ENCODE measurements around the gene ATP1B4. TPM values are rescaled to one million over a fixed set of nuclear protein-coding genes. Genes with fewer than 3 reads are reported as not detected.
A peak's percentile ranks its signal among the peaks of the same experiment; 100 is the strongest.
"Not testable (repeated sequence)": the region's sequence is repeated elsewhere in the genome, so short reads cannot be mapped to it uniquely, and the experiment has no call there.

The ATP1B4 gene
- not detected for total RNA-seq

- no peak for ATAC-seq
- no peak for DNase-seq (ENCODE audit: low spot score)
Measured at GRCh38 chrX:120361764-120362305, at the start of gene ATP1B4. ATP1B4 (plus strand) TSS chrX:120362089; CDS start chrX:120362169, 80 bp downstream.

- DNase-seq (ENCODE audit: low spot score), result no peak
Measured at GRCh38 chrX:120315776-120316175, 46.1 kb upstream of the ATP1B4 start.

DNA sequence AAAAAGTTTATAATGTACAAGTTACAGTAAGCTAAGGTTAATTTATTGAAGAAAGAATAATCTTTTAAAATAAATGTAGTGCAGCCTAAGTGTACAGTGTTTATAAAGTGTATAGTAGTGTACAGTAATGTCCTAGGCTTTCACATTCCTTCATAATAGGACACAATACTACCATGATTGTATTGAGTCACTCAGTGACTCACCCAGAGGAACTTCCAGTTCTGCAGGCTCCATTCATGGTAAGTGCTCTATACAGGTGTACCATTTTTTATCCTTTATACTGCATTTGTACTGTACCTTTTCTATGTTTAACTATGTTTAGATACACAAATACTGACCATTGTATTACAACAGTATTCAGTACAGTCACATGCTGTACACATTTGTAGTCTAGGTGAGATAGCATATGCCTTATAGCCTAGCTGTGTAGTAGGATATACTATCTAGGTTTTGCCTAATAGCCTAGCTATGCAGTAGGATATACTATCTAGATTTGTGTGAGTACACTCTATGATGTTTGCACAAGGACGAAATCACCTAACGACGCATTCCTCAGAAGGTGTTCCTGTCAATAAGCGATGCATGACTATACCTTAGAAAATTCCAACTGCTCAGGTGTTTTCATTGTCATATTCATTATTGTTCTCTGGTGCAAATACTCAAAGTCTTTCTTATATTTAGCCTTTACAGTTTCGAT is 45.2 kb upstream of the ATP1B4 start:
- DNase-seq (ENCODE audit: low spot score) (no peak), ATAC-seq (no peak)

More at GRCh38 chrX:120315776-120316175, 46.1 kb upstream of the ATP1B4 start:
- ATAC-seq, result no peak

GRCh38 chrX:120318411-120318810 is 43.5 kb upstream of the ATP1B4 start:
- DNase-seq (ENCODE audit: low spot score), result no peak
- ATAC-seq, result no peak

GRCh38 chrX:120321520-120322281 is 40.2 kb upstream of the ATP1B4 start:
- no peak for ATAC-seq
- no peak for DNase-seq (ENCODE audit: low spot score)

DNA sequence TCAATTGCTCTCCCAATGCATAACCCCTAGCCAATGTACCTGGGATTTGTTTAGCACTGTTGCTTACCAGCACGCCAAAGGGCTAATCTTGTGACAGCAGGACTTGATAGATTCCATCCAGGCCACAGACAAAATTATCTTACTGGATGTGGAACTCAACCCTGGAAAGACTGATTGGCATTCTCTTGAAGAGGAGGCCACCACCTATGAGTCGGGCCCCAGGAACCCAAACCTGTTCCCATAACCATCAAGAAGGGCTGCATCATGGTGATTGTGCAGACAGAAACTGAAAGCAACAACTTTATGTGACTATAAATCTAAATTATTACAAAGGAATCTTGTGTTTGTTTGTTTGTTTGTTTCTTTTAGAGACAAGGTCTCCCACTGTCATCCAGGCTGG is 30.8 kb upstream of the ATP1B4 start:
- DNase-seq (ENCODE audit: low spot score), result no peak
- ATAC-seq, result no peak

GRCh38 chrX:120332394-120332793 is 29.5 kb upstream of the ATP1B4 start:
- DNase-seq (ENCODE audit: low spot score), result no peak
- no peak for ATAC-seq

DNA sequence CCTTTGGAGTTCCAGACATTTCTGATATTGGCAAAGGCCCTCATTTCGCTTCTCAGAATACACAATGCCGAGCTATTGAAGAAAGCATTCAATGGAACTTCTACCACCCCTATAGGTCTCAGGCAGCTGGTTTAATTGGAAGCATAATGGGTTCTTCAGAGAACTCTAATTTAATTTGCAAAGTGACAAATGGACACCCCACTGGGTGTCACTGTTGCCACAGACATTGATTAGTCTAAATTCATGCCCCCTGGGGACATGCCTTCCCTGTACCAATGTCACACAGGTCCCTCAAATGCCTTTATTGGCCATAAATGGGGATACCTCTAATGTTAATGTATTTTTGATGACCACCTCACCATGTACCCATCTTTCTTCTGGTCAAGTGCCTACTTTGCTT is 27.7 kb upstream of the ATP1B4 start:
- ATAC-seq (no peak), DNase-seq (ENCODE audit: low spot score) (no peak)

- ATAC-seq, result no peak
- DNase-seq (ENCODE audit: low spot score), result no peak
Measured at GRCh38 chrX:120334603-120335002, 27.3 kb upstream of the ATP1B4 start.

GRCh38 chrX:120335289-120335688 is 26.6 kb upstream of the ATP1B4 start:
- DNase-seq (ENCODE audit: low spot score) (no peak), ATAC-seq (no peak)

- DNase-seq (ENCODE audit: low spot score) (no peak), ATAC-seq (no peak)
Measured at GRCh38 chrX:120336899-120337298, 25.0 kb upstream of the ATP1B4 start.

GRCh38 chrX:120344566-120344965 is 17.3 kb upstream of the ATP1B4 start:
- ATAC-seq; DNase-seq (ENCODE audit: low spot score): not testable (repeated sequence)

DNA sequence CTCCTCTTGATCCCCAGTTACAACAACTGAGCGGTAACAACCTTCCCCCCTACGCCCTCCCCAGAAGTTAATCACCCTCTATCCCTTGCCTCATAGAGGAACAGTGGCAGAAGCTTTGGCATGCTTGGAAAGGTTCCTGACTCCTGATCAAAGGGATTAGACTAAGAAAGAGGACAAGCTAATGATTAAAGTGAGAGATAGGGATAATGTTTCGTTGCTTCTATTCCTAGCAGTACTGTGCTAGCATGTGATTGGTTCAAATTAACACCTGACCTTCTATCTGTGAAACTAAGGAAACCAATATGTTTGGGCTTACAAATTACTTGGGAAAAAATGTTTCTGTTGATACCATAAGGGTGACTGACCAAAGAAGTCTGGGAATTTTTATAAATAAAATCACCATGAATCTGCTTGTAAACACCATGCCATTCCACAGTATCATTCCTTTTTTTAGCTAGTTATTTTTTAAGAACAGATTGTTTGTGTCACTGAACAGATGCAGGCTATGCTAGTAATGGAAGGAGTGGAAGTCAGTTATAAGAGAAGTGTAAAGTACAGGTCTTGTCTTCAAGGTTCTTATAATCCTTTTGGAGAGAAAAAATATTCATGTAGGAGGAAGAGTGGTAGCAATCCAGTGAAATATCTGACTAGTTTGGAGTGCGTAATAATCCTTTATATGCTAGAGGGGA is 11.3 kb upstream of the ATP1B4 start:
- DNase-seq (ENCODE audit: low spot score) (no peak), ATAC-seq (no peak)

GRCh38 chrX:120356084-120356483 is 5.8 kb upstream of the ATP1B4 start:
- ATAC-seq (no peak), DNase-seq (ENCODE audit: low spot score) (no peak)

- ATAC-seq (no peak), DNase-seq (ENCODE audit: low spot score) (no peak)
Measured at GRCh38 chrX:120357186-120357585, 4.7 kb upstream of the ATP1B4 start.

DNA sequence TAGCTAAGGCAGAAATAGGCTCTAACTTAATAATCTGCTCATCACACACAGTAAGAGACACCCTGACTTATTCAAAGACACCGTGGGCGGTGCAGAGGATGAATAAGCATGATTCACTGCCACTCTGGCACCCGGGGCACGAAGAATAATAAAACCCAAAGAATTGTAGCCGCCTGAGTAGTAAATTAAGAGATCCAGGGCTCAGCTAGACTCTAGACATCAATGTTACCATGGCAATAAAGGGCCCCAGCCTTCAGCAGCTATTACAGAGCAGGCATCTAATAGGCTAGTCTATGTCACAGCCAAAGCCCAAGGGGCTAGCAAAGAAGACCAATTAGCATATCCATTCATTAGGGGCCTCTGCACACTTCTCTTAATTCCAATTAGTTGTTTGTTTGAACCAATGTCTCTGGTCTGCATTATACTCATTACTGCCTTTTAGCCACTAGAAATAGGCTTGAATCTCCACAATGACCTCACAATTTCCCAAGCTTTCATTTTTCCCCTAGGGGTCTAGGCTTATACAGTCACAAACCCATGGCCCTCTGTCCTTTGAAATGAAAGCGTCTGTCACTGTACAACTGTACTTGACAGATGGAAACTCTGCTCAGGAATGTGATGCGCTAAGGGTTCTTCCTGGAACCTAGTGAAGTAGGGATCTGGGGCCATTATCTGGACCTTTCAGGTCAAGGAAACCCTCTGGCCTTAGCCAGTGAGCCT is 3.0 kb upstream of the ATP1B4 start:
- DNase-seq (ENCODE audit: low spot score) (no peak), ATAC-seq (no peak)

- peak; percentile 89 for ATAC-seq
Measured at GRCh38 chrX:120365320-120365719, 3.4 kb downstream of the ATP1B4 start.

GRCh38 chrX:120365968-120366367 is 4.1 kb downstream of the ATP1B4 start:
- ATAC-seq (no peak), DNase-seq (ENCODE audit: low spot score) (no peak)

More at GRCh38 chrX:120365320-120365719, 3.4 kb downstream of the ATP1B4 start:
- peak; percentile 55 for DNase-seq (ENCODE audit: low spot score)

GRCh38 chrX:120366794-120367193 is 4.9 kb downstream of the ATP1B4 start:
- peak; percentile 55 for ATAC-seq
- DNase-seq (ENCODE audit: low spot score), result no peak

GRCh38 chrX:120367402-120368109 is 5.7 kb downstream of the ATP1B4 start:
- DNase-seq (ENCODE audit: low spot score), result no peak
- no peak for ATAC-seq
